Medulla oblongata (tissue), 1 donor: ENCODE results near the gene GNGT1.

ENCODE experiments used
- DNase-seq: peaks from one replicate; pipeline ENCODE4 v3.0.0-alpha.2; 2015; ENCODE audit errors: extremely low spot score

The GNGT1 gene

GRCh38 chr7:93943816-93944540, 37.6 kb downstream of the GNGT1 start:
- DNase-seq, result no peak

DNA sequence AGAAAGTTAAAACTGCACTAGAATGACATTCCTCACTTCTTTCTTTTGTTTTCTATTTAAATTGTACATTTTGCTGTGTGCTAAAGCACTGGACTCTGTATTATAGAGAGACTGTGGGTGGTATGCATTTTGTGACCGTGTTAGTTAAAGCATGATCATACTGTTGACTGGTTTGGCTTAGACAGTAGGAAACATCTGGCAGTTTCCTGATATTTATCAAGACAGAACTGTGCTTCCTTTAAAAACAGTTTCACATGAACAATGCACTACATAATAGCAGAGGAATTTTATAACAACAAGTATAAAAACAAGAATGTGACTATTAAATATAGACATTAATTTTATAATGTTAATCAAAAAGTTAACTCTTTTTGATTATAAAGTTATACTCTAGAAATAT, 38.3 kb downstream of the GNGT1 start:
- no peak for DNase-seq

- no peak for DNase-seq
Observed at GRCh38 chr7:93945083-93945482, 38.7 kb downstream of the GNGT1 start.

DNA sequence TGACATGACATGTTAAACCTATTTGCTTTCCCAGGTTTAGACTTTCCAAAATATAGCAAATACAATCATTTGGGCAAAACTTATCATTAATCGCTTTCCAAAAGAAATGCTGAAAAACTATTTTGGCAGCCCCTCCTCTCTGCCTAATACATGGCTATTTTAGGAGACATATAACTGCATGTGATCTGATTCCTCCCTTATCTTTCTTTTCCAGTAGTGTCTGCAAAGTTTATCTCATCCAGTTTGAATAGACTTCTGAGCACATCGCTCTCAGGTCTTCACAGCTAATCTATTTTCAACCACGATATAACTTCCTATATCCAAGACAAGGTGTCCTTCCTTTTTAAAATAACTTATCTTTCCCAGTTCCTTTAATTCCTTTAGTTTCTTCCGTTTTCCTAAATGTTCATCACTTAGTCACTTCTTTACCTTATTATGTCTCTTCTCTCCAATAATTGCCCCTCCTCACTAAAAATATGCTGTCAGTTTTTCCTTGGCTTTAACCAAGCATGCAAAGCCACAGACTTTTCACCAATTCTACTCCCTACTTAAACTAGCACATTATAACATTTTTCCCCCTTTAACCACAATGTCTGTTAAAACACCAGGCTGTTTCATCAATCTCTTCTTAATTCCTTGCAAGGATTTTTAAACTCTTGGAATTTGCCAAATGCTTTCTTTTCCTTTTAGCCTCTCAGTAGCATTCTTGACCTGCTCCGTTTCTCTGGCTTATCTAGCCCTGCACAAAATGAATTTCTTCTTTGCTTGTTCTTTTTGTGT, 39.6 kb downstream of the GNGT1 start:
- DNase-seq, result no peak

- no peak for DNase-seq
Observed at GRCh38 chr7:93948106-93948505, 41.7 kb downstream of the GNGT1 start.

GRCh38 chr7:93948873-93949272, 42.5 kb downstream of the GNGT1 start:
- DNase-seq, result no peak

- no peak for DNase-seq
Observed at GRCh38 chr7:93949423-93949822, 43.1 kb downstream of the GNGT1 start.

DNA sequence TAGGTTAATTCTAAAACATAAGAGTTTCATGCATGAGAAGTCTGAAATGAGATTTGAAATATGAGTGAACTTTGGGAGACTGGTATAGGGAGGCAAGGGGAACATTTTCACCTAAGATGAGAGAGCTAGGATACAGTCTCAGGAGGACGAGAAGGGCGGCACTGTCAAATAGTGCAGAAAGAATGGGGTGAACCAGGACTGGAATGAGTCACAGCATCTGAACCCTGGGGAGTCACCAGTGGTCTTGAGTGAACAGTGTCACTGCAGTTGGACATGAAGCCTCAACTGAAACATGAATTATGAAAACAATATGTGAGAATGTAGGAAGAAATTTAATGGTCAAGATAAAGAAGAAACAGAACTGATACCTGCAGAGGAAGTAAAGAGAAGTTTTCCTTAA, 48.9 kb downstream of the GNGT1 start:
- no peak for DNase-seq

DNA sequence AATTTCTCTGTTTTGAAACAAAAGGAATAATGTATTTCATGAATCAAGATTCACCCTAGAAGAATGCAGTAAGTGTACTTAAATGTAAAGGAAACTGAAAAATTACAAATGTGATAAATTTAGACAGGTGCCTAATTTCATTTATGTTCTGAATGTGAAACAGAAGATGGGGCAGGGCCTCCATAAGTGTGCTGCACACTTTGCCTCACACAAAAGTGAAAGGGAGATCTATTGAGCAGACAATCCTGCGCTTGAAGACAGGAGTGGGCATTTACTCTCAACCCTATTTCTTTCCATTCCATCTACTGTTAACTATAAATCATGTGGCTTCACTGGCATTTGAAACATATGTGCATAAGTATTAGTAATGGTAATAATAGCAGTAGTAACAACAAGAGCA, 51.4 kb downstream of the GNGT1 start:
- no peak for DNase-seq

- no peak for DNase-seq
Observed at GRCh38 chr7:93958216-93958615, 51.8 kb downstream of the GNGT1 start.

GRCh38 chr7:93958651-93959050, 52.3 kb downstream of the GNGT1 start:
- DNase-seq, result no peak
